Gastroesophageal sphincter (tissue), 3 donors: ENCODE measurements around the gene CDKL1.

ENCODE experiments used
- POLR2A ChIP-seq, 2 donors: fragments of 450-650 bp; IDR thresholded peaks; one replicate each; pipeline ENCODE4 v1.6.1; 2017; ENCODE audit warnings: antibody characterized with exemption in 2 of 2, mild to moderate bottlenecking in 2 of 2, moderate library complexity in 1 of 2
- TF ChIP-seq, protein P1 (sequence below), 4 experiments: fragments of 200-600 bp in 2 of 4; fragments of 450-650 bp in 2 of 4; sonication (generic) in 1 of 4; IDR thresholded peaks; one replicate each; pipeline ENCODE4 v1.5.1; 2017 to 2019; ENCODE audit warnings: antibody characterized with exemption in 4 of 4, mild to moderate bottlenecking in 2 of 4, moderate library complexity in 2 of 4

DNA sequence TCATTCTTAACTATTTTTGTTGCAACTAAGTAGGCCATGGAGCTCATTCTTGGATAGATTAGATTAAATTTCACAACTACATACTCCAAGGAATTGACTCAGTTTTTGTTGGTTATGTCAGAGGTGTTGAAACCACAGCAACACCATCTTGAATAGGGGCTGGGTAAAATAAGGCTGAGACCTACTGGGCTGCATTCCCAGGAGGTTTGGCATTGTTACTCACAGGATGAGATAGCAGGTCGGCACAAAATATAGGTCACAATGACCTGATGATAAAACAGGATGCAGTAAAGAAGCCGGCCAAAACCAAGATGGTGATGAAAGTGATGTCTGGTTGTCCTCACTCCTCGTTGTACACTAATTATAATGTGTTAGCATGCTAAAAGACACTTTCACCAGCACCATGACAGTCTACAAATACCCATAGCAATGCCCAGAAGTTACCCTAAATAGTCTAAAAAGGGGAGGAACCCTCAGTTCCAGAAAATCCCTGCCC, 63.6 kb downstream of the CDKL1 start:
- TF ChIP-seq, protein P1, sequence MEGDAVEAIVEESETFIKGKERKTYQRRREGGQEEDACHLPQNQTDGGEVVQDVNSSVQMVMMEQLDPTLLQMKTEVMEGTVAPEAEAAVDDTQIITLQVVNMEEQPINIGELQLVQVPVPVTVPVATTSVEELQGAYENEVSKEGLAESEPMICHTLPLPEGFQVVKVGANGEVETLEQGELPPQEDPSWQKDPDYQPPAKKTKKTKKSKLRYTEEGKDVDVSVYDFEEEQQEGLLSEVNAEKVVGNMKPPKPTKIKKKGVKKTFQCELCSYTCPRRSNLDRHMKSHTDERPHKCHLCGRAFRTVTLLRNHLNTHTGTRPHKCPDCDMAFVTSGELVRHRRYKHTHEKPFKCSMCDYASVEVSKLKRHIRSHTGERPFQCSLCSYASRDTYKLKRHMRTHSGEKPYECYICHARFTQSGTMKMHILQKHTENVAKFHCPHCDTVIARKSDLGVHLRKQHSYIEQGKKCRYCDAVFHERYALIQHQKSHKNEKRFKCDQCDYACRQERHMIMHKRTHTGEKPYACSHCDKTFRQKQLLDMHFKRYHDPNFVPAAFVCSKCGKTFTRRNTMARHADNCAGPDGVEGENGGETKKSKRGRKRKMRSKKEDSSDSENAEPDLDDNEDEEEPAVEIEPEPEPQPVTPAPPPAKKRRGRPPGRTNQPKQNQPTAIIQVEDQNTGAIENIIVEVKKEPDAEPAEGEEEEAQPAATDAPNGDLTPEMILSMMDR (IDR thresholded peaks at IDR 0.05), result no peak
- TF ChIP-seq POLR2A (IDR thresholded peaks at IDR 0.05), result no peak
